Measurements from ENCODE around the gene NBAS. TPM values are rescaled to one million over a fixed set of nuclear protein-coding genes. Genes with fewer than 3 reads are reported as not detected.
A peak's percentile ranks its signal among the peaks of the same experiment; 100 is the strongest.

Gene NBAS
- total and polyA plus RNA-seq, 2 of the 13 experiments (the other 11 are each of a cell fraction or from before 2014, with no cell fraction given) = 33.6 to 58.7 TPM

- TF ChIP-seq NONO (IDR thresholded peaks at IDR 0.05) (no peak), NONO (CRISPR knock-in tag; conservative IDR thresholded peaks at IDR 0.05) (no peak), ZKSCAN8 (CRISPR knock-in tag; IDR thresholded peaks at IDR 0.05; ENCODE audit: borderline replicate concordance) (no peak), ZNF468 (CRISPR knock-in tag; IDR thresholded peaks at IDR 0.05) (no peak), ZNF780A (CRISPR knock-in tag; IDR thresholded peaks at IDR 0.05) (no peak), PCBP2 (optimal IDR thresholded peaks at IDR 0.05; ENCODE audit: low read depth, low read length, poor library complexity, severe bottlenecking) (no peak), ZNF326 (CRISPR knock-in tag; IDR thresholded peaks at IDR 0.05; ENCODE audit: borderline replicate concordance) (no peak), CCAR2 (optimal IDR thresholded peaks at IDR 0.05; ENCODE audit: low read depth, low read length) (no peak), MTA3 (CRISPR knock-in tag; IDR thresholded peaks at IDR 0.05) (no peak), ATF1 (CRISPR knock-in tag; IDR thresholded peaks at IDR 0.05) (no peak), ZNF589 (CRISPR knock-in tag; conservative IDR thresholded peaks at IDR 0.05) (no peak), RBAK (CRISPR knock-in tag; IDR thresholded peaks at IDR 0.05) (no peak), PAF1 (CRISPR knock-in tag; IDR thresholded peaks at IDR 0.05) (no peak), ESRRA (CRISPR knock-in tag; IDR thresholded peaks at IDR 0.05; ENCODE audit: low read depth) (no peak), EEA1 (CRISPR knock-in tag; IDR thresholded peaks at IDR 0.05; ENCODE audit: borderline replicate concordance) (no peak), EZH2 (conservative IDR thresholded peaks at IDR 0.05; ENCODE audit: low read depth, low read length) (no peak), U2AF2 (IDR thresholded peaks at IDR 0.05; ENCODE audit: low read depth, low read length) (no peak)
- TF ChIP-seq, protein P1, sequence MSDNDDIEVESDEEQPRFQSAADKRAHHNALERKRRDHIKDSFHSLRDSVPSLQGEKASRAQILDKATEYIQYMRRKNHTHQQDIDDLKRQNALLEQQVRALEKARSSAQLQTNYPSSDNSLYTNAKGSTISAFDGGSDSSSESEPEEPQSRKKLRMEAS (IDR thresholded peaks at IDR 0.05) = peak; percentile 16; the same call in 1 of the 2 replicates
- TF ChIP-seq, protein P2, sequence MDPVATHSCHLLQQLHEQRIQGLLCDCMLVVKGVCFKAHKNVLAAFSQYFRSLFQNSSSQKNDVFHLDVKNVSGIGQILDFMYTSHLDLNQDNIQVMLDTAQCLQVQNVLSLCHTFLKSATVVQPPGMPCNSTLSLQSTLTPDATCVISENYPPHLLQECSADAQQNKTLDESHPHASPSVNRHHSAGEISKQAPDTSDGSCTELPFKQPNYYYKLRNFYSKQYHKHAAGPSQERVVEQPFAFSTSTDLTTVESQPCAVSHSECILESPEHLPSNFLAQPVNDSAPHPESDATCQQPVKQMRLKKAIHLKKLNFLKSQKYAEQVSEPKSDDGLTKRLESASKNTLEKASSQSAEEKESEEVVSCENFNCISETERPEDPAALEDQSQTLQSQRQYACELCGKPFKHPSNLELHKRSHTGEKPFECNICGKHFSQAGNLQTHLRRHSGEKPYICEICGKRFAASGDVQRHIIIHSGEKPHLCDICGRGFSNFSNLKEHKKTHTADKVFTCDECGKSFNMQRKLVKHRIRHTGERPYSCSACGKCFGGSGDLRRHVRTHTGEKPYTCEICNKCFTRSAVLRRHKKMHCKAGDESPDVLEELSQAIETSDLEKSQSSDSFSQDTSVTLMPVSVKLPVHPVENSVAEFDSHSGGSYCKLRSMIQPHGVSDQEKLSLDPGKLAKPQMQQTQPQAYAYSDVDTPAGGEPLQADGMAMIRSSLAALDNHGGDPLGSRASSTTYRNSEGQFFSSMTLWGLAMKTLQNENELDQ (CRISPR knock-in tag; IDR thresholded peaks at IDR 0.05; ENCODE audit: borderline replicate concordance) = no peak
- TF ChIP-seq, protein P3, sequence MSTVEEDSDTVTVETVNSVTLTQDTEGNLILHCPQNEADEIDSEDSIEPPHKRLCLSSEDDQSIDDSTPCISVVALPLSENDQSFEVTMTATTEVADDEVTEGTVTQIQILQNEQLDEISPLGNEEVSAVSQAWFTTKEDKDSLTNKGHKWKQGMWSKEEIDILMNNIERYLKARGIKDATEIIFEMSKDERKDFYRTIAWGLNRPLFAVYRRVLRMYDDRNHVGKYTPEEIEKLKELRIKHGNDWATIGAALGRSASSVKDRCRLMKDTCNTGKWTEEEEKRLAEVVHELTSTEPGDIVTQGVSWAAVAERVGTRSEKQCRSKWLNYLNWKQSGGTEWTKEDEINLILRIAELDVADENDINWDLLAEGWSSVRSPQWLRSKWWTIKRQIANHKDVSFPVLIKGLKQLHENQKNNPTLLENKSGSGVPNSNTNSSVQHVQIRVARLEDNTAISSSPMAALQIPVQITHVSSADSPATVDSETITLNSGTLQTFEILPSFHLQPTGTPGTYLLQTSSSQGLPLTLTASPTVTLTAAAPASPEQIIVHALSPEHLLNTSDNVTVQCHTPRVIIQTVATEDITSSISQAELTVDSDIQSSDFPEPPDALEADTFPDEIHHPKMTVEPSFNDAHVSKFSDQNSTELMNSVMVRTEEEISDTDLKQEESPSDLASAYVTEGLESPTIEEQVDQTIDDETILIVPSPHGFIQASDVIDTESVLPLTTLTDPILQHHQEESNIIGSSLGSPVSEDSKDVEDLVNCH (CRISPR knock-in tag; IDR thresholded peaks at IDR 0.05) = no peak
- TF ChIP-seq, protein P4, sequence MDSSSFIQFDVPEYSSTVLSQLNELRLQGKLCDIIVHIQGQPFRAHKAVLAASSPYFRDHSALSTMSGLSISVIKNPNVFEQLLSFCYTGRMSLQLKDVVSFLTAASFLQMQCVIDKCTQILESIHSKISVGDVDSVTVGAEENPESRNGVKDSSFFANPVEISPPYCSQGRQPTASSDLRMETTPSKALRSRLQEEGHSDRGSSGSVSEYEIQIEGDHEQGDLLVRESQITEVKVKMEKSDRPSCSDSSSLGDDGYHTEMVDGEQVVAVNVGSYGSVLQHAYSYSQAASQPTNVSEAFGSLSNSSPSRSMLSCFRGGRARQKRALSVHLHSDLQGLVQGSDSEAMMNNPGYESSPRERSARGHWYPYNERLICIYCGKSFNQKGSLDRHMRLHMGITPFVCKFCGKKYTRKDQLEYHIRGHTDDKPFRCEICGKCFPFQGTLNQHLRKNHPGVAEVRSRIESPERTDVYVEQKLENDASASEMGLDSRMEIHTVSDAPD (CRISPR knock-in tag; IDR thresholded peaks at IDR 0.05) = no peak
- TF ChIP-seq, protein P5, sequence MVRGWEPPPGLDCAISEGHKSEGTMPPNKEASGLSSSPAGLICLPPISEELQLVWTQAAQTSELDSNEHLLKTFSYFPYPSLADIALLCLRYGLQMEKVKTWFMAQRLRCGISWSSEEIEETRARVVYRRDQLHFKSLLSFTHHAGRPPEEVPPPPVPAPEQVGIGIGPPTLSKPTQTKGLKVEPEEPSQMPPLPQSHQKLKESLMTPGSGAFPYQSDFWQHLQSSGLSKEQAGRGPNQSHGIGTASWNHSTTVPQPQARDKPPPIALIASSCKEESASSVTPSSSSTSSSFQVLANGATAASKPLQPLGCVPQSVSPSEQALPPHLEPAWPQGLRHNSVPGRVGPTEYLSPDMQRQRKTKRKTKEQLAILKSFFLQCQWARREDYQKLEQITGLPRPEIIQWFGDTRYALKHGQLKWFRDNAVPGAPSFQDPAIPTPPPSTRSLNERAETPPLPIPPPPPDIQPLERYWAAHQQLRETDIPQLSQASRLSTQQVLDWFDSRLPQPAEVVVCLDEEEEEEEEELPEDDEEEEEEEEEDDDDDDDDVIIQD (CRISPR knock-in tag; IDR thresholded peaks at IDR 0.05; ENCODE audit: low read depth) = 0 out of 2 replicates have a peak, but pooled peaks have one; percentile 11
Observed at GRCh38 chr2:15359716-15360531, 201.2 kb downstream of the NBAS start (continued).

Data from HepG2 (cell line).